ENCODE measurements around the gene ZCCHC12.

ZCCHC12 gene

DNA sequence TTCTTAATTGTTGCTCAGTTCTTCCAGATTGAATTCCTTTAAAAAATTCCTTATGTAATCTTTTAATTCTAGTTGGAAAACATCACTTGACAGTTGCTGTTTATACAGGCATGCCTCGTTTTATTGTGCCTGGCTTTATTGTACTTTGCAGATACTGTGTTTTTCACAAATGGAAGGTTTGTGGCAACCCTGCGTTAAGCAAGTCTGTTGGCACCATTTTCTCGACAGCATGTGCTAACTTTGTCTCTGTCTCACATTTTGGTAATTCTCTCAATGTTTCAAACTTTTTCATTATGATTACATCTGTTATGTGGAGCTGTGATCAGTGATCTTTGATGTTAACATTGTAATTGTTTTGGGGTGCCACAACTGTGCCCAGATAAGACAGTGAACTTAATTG is 33.4 kb downstream of the ZCCHC12 start:
- Histone ChIP-seq H3K79me2 (no peaks in the 10 kb centered on the region), H3K27me3 (ENCODE audit: control insufficient read depth, insufficient read depth, low read length) (no peaks in the 10 kb centered on the region), H2AFZ (no peak overlapping the region), H3K9me3 (ENCODE audit: control insufficient read depth, low read length) (no peaks in the 10 kb centered on the region), H3K36me3 (ENCODE audit: control insufficient read depth, insufficient read depth, low read length) (no peaks in the 10 kb centered on the region), H3K4me2 (ENCODE audit: low read length) (no peak overlapping the region), H3K9ac (no peak overlapping the region), H3K4me1 (no peaks in the 10 kb centered on the region), H3K4me3 (ENCODE audit: low read depth, low read length) (no peak overlapping the region), H3K27ac (no peak overlapping the region)
- TF ChIP-seq, protein P1, sequence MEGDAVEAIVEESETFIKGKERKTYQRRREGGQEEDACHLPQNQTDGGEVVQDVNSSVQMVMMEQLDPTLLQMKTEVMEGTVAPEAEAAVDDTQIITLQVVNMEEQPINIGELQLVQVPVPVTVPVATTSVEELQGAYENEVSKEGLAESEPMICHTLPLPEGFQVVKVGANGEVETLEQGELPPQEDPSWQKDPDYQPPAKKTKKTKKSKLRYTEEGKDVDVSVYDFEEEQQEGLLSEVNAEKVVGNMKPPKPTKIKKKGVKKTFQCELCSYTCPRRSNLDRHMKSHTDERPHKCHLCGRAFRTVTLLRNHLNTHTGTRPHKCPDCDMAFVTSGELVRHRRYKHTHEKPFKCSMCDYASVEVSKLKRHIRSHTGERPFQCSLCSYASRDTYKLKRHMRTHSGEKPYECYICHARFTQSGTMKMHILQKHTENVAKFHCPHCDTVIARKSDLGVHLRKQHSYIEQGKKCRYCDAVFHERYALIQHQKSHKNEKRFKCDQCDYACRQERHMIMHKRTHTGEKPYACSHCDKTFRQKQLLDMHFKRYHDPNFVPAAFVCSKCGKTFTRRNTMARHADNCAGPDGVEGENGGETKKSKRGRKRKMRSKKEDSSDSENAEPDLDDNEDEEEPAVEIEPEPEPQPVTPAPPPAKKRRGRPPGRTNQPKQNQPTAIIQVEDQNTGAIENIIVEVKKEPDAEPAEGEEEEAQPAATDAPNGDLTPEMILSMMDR (IDR thresholded peaks at IDR 0.05): no peak

DNA sequence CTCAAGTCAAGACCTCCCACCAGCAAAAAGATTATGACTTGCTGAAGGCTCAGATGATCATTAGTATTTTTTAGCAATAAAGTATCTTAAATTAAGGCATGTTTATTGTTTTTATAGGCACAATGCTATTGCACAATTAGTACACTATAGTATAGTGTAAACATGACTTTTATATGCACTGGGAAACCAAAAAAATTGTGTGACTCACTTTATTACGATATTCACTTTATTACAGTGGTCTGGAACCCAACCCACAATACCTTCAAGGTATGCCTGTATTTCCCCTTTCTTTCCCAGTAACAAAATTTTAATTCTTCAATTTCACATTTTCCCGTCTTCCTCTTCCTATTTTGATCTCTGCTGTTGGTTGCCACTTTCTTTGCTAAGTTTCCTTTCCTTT is 37.7 kb downstream of the ZCCHC12 start:
- Histone ChIP-seq H3K9ac (no peak overlapping the region), H3K4me1 (no peaks in the 10 kb centered on the region), H3K36me3 (ENCODE audit: control insufficient read depth, insufficient read depth, low read length) (no peaks in the 10 kb centered on the region), H2AFZ (no peak overlapping the region), H3K27ac (no peak overlapping the region), H3K4me2 (ENCODE audit: low read length) (no peak overlapping the region), H3K4me3 (ENCODE audit: low read depth, low read length) (no peak overlapping the region), H3K9me3 (ENCODE audit: control insufficient read depth, low read length) (no peaks in the 10 kb centered on the region), H3K27me3 (ENCODE audit: control insufficient read depth, insufficient read depth, low read length) (no peaks in the 10 kb centered on the region), H3K79me2 (no peaks in the 10 kb centered on the region)
- TF ChIP-seq, protein P1 (IDR thresholded peaks at IDR 0.05): no peak

DNA sequence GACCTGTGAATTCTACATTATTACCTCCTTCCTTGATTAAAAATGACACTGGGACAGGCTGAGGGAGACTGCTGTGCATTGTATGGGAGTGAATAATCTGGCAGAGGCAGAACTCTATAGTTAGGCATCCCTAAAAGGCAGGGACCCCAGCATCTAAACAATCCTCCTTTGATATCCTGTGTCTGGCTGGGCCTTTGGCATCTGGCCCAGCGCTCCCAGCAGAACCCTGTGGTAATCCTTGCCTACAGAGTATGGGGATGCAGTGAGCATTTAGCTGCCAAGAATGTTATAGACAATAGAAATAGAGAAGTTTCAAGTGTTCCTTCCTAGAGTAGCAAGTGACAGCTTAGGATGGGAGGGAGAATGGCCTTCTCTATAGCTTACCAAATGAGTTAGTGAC is 38.5 kb downstream of the ZCCHC12 start:
- H3K9ac ChIP-seq: no peak overlapping the region
- H3K4me1 ChIP-seq: no peaks in the 10 kb centered on the region
- no peak overlapping the region for H3K4me2 ChIP-seq (ENCODE audit: low read length)
- no peaks in the 10 kb centered on the region for H3K79me2 ChIP-seq
- no peak overlapping the region for H3K27ac ChIP-seq
- H3K36me3 ChIP-seq (ENCODE audit: control insufficient read depth, insufficient read depth, low read length): no peaks in the 10 kb centered on the region
- no peak overlapping the region for H2AFZ ChIP-seq
- H3K27me3 ChIP-seq (ENCODE audit: control insufficient read depth, insufficient read depth, low read length): no peaks in the 10 kb centered on the region
- no peak overlapping the region for H3K4me3 ChIP-seq (ENCODE audit: low read depth, low read length)
- no peaks in the 10 kb centered on the region for H3K9me3 ChIP-seq (ENCODE audit: control insufficient read depth, low read length)
- TF ChIP-seq, protein P1 (IDR thresholded peaks at IDR 0.05): no peak

DNA sequence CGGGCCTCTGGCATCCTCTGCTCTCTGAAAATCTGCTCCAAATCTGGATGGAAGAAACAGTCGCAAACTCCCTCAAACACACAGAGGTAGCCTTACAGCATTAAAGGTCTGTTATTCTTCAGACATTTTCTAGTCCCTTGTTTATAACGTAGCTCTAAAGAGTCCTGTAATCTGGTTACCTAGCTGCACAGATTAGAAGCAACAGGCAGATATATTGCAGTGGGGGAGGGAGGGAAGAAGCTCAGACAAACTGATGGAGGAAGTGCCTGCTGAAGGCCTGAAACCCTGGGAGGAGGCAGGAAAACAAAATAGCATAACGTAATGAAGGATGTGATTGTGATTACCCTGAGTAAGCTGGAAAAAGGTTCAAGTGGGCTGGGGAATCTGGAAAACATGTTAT is 39.4 kb downstream of the ZCCHC12 start:
- TF ChIP-seq, protein P1 (IDR thresholded peaks at IDR 0.05): no peak
- H3K4me3 ChIP-seq (ENCODE audit: low read depth, low read length): no peak overlapping the region
- H3K4me2 ChIP-seq (ENCODE audit: low read length): no peak overlapping the region
- no peak overlapping the region for H3K9ac ChIP-seq
- no peak overlapping the region for H2AFZ ChIP-seq
- no peaks in the 10 kb centered on the region for H3K79me2 ChIP-seq
- H3K36me3 ChIP-seq (ENCODE audit: control insufficient read depth, insufficient read depth, low read length): no peaks in the 10 kb centered on the region
- no peaks in the 10 kb centered on the region for H3K27me3 ChIP-seq (ENCODE audit: control insufficient read depth, insufficient read depth, low read length)
- no peaks in the 10 kb centered on the region for H3K4me1 ChIP-seq
- no peaks in the 10 kb centered on the region for H3K9me3 ChIP-seq (ENCODE audit: control insufficient read depth, low read length)
- H3K27ac ChIP-seq: no peak overlapping the region

DNA sequence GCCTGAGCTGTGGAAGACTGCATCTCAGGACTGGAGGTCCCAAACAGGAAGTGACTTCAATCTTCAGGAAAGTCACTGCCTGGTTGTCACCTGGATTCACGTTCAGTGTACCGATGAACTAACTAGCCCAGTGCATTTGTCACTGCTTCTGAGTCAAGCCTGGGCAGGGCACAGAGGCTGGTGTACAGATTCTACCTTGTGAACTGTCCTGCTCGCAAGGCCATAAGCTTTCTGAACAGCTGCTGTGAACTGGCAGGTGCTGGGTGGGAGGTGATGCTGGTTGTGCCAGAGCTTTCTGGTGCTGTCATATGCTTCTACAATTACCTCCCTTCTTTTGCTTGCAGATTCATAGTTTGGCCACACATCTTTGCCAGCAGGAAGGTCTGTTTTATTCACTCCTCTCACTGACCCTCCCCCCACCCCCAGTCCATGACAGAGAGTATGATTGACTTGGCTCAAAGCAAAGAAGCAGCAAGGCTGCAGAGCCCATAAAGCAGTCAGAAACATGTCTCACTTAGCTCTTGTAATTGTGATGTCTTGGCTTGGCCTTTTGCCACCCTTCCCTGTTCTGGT is 40.5 kb downstream of the ZCCHC12 start:
- Histone ChIP-seq H2AFZ (no peak overlapping the region), H3K4me1 (no peaks in the 10 kb centered on the region), H3K9me3 (ENCODE audit: control insufficient read depth, low read length) (no peaks in the 10 kb centered on the region), H3K27me3 (ENCODE audit: control insufficient read depth, insufficient read depth, low read length) (no peaks in the 10 kb centered on the region), H3K36me3 (ENCODE audit: control insufficient read depth, insufficient read depth, low read length) (no peaks in the 10 kb centered on the region), H3K4me3 (ENCODE audit: low read depth, low read length) (no peak overlapping the region), H3K79me2 (no peaks in the 10 kb centered on the region), H3K27ac (no peak overlapping the region), H3K4me2 (ENCODE audit: low read length) (no peak overlapping the region), H3K9ac (no peak overlapping the region)
- TF ChIP-seq, protein P1 (IDR thresholded peaks at IDR 0.05): no peak

Measured in parathyroid adenoma (tissue), 2 donors.